ENCODE data around the gene ALDH1L2. TPM values are rescaled to one million over a fixed set of nuclear protein-coding genes. Genes with fewer than 3 reads are reported as not detected.

Gene ALDH1L2
- polyA plus RNA-seq, 1 donor (not counting 4 experiments of a cell fraction or from before 2014, with no cell fraction given) = 1.8 TPM

DNA sequence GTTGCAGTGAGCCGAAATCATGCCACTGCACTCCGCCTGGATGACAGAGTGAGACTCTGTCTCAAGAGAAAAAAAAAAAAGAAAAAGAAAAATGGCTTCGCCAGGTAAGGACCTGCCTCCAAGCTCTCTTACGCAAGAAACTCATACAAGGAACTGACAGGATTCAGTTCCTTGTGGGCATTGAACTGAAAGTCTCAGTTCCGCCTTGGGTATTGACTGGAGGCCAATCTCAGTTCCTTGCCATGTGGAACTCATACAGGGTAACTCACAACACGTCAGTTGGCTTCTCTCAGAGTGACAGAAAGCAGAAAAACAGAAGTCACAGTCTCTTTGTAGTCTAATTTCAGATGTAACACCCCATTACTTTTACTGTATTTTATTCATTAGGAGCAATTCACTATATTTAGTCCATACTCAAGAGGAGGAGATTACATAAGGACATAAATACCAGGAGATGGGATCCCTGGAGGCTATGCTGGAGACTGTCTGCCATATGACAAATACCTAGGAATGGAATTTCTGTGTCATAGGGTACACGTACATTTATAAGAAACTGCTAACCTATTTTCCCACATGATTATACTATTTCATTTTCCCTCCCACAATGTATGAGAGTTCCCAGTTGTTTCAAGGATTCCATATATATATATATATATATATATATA is 109.5 kb downstream of the ALDH1L2 start:
- Histone ChIP-seq H3K27ac (ENCODE audit: control insufficient read depth, insufficient read depth, low read length) (peak overlapping the region; percentile 64), H3K36me3 (ENCODE audit: control insufficient read depth in 2 of 2, extremely low read depth in 1 of 2, insufficient read depth in 2 of 2, low read length in 2 of 2) (no peaks in the 10 kb centered on the region), H3K27me3 (ENCODE audit: control insufficient read depth, extremely low read depth, insufficient read depth, low read length) (no peaks in the 10 kb centered on the region), H3K4me3 (ENCODE audit: control insufficient read depth in 2 of 3, extremely low read depth in 1 of 3, insufficient read depth in 2 of 3, low read depth in 1 of 3, low read length in 3 of 3) (no peak overlapping the region), H3K4me2 (ENCODE audit: control insufficient read depth, extremely low read depth, insufficient read depth, low read depth, low read length) (peak overlapping the region; percentile 57), H3K4me1 (ENCODE audit: control insufficient read depth, extremely low read depth, insufficient read depth, low read length) (peaks cover 32% of the 10 kb centered on the region), H3K9ac (ENCODE audit: control insufficient read depth, extremely low read depth, insufficient read depth, low read length) (peak overlapping the region; percentile 4), H3K9me3 (ENCODE audit: control insufficient read depth, low read depth, low read length) (no peaks in the 10 kb centered on the region), H2AFZ (ENCODE audit: control insufficient read depth, low read length) (peak overlapping the region; percentile 59), H3K79me2 (ENCODE audit: control insufficient read depth, insufficient read depth, low read length) (no peaks in the 10 kb centered on the region), H4K20me1 (ENCODE audit: control insufficient read depth, extremely low read depth, insufficient read depth, low read length) (no peaks in the 10 kb centered on the region), H3K9me1 (ENCODE audit: control insufficient read depth, extremely low read depth, insufficient read depth, low read length) (no peaks in the 10 kb centered on the region)
- dilution Hi-C loops (cut with MboI; ENCODE audit: extremely low pct_ligation_motif_present, low sequenced_read_pairs) = no loop called here
- peak; percentile 63 for FAIRE-seq
- DNase-seq (ENCODE audit: low read depth, low spot score) = peak; percentile 85
- no peak for TF ChIP-seq EZH2 (IDR thresholded peaks at IDR 0.05; ENCODE audit: low read length)
- TF ChIP-seq, protein P1, sequence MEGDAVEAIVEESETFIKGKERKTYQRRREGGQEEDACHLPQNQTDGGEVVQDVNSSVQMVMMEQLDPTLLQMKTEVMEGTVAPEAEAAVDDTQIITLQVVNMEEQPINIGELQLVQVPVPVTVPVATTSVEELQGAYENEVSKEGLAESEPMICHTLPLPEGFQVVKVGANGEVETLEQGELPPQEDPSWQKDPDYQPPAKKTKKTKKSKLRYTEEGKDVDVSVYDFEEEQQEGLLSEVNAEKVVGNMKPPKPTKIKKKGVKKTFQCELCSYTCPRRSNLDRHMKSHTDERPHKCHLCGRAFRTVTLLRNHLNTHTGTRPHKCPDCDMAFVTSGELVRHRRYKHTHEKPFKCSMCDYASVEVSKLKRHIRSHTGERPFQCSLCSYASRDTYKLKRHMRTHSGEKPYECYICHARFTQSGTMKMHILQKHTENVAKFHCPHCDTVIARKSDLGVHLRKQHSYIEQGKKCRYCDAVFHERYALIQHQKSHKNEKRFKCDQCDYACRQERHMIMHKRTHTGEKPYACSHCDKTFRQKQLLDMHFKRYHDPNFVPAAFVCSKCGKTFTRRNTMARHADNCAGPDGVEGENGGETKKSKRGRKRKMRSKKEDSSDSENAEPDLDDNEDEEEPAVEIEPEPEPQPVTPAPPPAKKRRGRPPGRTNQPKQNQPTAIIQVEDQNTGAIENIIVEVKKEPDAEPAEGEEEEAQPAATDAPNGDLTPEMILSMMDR (optimal IDR thresholded peaks at IDR 0.05 in 1 of 3, IDR thresholded peaks at IDR 0.05 in 1 of 3, conservative IDR thresholded peaks at IDR 0.05 in 1 of 3; ENCODE audit: extremely low read depth in 1 of 3, insufficient read depth in 2 of 3, low read length in 3 of 3) = no peak

DNA sequence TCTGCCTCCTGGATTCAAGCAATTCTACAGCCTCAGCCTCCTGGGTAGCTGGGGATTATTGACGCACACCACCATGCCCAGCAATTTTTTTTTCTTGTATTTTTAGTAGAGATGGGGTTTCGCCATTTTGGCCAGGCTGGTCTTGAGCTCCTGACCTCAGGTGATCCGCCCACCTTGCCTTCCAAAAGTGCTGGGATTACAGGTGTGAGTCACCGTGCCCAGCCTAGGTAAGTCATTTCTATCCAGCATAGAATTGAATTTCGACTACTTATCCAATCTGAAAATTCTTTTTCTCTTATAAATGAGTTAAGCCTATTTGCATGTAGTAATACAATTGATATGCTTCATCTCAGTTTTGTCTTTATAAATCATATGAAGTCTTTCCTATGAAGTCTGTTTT is 111.0 kb downstream of the ALDH1L2 start:
- no peak overlapping the region for H3K9ac ChIP-seq (ENCODE audit: control insufficient read depth, extremely low read depth, insufficient read depth, low read length)
- H3K9me3 ChIP-seq (ENCODE audit: control insufficient read depth, low read depth, low read length) = no peaks in the 10 kb centered on the region
- H3K36me3 ChIP-seq (ENCODE audit: control insufficient read depth in 2 of 2, extremely low read depth in 1 of 2, insufficient read depth in 2 of 2, low read length in 2 of 2) = no peaks in the 10 kb centered on the region
- no peak for TF ChIP-seq EZH2 (IDR thresholded peaks at IDR 0.05; ENCODE audit: low read length)
- TF ChIP-seq, protein P1 (optimal IDR thresholded peaks at IDR 0.05 in 1 of 3, IDR thresholded peaks at IDR 0.05 in 1 of 3, conservative IDR thresholded peaks at IDR 0.05 in 1 of 3; ENCODE audit: extremely low read depth in 1 of 3, insufficient read depth in 2 of 3, low read length in 3 of 3) = no peak
- no peak for FAIRE-seq
- H3K4me2 ChIP-seq (ENCODE audit: control insufficient read depth, extremely low read depth, insufficient read depth, low read depth, low read length) = no peak overlapping the region
- no peak overlapping the region for H2AFZ ChIP-seq (ENCODE audit: control insufficient read depth, low read length)
- H3K27ac ChIP-seq (ENCODE audit: control insufficient read depth, insufficient read depth, low read length) = no peak overlapping the region
- no peaks in the 10 kb centered on the region for H3K79me2 ChIP-seq (ENCODE audit: control insufficient read depth, insufficient read depth, low read length)
- H3K27me3 ChIP-seq (ENCODE audit: control insufficient read depth, extremely low read depth, insufficient read depth, low read length) = no peaks in the 10 kb centered on the region
- H3K4me1 ChIP-seq (ENCODE audit: control insufficient read depth, extremely low read depth, insufficient read depth, low read length) = peaks cover 32% of the 10 kb centered on the region
- H3K4me3 ChIP-seq (ENCODE audit: control insufficient read depth in 2 of 3, extremely low read depth in 1 of 3, insufficient read depth in 2 of 3, low read depth in 1 of 3, low read length in 3 of 3) = no peak overlapping the region
- no peaks in the 10 kb centered on the region for H3K9me1 ChIP-seq (ENCODE audit: control insufficient read depth, extremely low read depth, insufficient read depth, low read length)
- no peaks in the 10 kb centered on the region for H4K20me1 ChIP-seq (ENCODE audit: control insufficient read depth, extremely low read depth, insufficient read depth, low read length)
- dilution Hi-C loops (cut with MboI; ENCODE audit: extremely low pct_ligation_motif_present, low sequenced_read_pairs) = no loop called here
- no peak for DNase-seq (ENCODE audit: low read depth, low spot score)
